OCI-LY7 (cell line): ENCODE data around the gene SH3RF3.

ENCODE experiments used
- CTCF ChIP-seq: fragments of 200-600 bp; sonication (generic); conservative IDR thresholded peaks from 2 replicates; pipeline ENCODE4 v1.5.1; 2014; ENCODE audit warnings: mild to moderate bottlenecking, antibody characterized with exemption, low read length, moderate library complexity, mixed read lengths
- EZH2phosphoT487 ChIP-seq: fragments of 200-600 bp; sonication (generic); IDR thresholded peaks from 2 replicates; pipeline ENCODE4 v1.6.1; 2018; ENCODE audit warnings: low read depth, borderline replicate concordance, mild to moderate bottlenecking, mixed run types, antibody characterized with exemption, low read length, moderate library complexity, mixed read lengths

- no peak for TF ChIP-seq CTCF
- TF ChIP-seq EZH2phosphoT487 = no peak
Observed at GRCh38 chr2:109442715-109443319, 313.8 kb downstream of the SH3RF3 start.
